ENCODE data around the gene GP1BB.

The GP1BB gene

GRCh38 chr22:19766511-19767426 lies 43.4 kb downstream of the GP1BB start:
- no peak for DNase-seq (ENCODE audit: low spot score)

- DNase-seq (ENCODE audit: low spot score), result no peak
These were observed 44.3 kb downstream of the GP1BB start for GRCh38 chr22:19767427-19768341.

- DNase-seq (ENCODE audit: low spot score), result no peak
These were observed 46.0 kb downstream of the GP1BB start for GRCh38 chr22:19769393-19769715.

GRCh38 chr22:19770349-19771220 lies 47.2 kb downstream of the GP1BB start:
- DNase-seq (ENCODE audit: low spot score), result no peak

- DNase-seq (ENCODE audit: low spot score), result no peak
These were observed 49.0 kb downstream of the GP1BB start for GRCh38 chr22:19772422-19772672.

- no peak for DNase-seq (ENCODE audit: low spot score)
These were observed 49.5 kb downstream of the GP1BB start for GRCh38 chr22:19772673-19773469.

GRCh38 chr22:19773470-19774040 lies 50.2 kb downstream of the GP1BB start:
- no peak for DNase-seq (ENCODE audit: low spot score)
